Occipital lobe (tissue), 2 donors: Measurements from ENCODE around the gene GAREM2. TPM values are rescaled to one million over a fixed set of nuclear protein-coding genes. Genes with fewer than 3 reads are reported as not detected.

Experiments
- DNase-seq: peaks from one replicate; lab custom pipeline; 2025; lab: John Stamatoyannopoulos, UW
- total RNA-seq: library from RNA; depleted of rRNA; stranded (reverse); fragments of >200 nt; gene quantifications from one replicate; pipeline ENCODE4 v1.2.3, GENCODE V29; 2014

Gene GAREM2
- total RNA-seq, 1 donor from 2014 or later: 7.0 TPM

DNA sequence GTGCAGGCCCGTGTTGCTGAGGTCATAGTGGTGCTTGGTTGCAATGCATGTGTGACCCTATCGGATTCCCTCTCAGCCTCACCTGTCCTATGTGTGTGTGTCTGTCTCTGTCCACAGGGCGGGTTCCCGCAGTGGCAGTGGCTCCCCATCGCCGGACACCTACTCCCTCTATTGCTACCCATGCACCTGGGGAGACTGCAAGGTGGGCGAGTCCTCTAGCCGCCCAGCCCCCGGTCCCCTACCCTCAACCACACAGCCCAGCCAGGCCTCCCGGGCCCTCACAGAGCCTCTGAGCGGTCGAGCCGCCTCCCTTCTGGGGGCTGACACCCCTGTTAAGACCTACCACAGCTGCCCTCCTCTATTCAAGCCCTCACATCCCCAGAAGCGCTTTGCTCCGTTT lies 14.2 kb downstream of the GAREM2 start:
- DNase-seq: no peak

DNA sequence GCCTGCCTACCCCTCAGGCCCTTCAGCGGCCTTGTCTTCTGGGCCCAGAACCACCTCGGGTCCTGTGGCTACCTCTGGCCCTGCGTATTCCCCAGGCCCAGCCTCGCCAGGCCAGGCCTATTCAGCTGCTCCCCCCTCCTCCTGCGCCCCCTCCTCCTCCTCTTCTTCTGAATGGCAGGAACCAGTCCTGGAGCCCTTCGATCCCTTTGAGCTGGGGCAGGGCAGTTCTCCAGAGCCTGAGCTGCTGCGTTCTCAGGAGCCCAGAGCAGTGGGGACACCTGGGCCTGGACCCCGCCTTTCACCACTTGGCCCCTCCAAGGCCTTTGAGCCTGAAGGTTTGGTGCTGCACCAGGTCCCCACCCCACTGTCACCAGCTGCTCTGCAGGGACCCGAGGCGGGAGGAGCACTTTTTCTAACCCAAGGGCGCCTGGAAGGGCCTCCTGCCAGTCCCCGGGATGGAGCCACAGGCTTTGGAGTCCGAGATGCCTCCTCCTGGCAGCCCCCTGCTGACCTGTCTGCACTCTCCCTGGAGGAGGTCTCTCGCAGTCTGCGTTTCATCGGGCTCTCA lies 14.7 kb downstream of the GAREM2 start:
- DNase-seq: no peak

DNA sequence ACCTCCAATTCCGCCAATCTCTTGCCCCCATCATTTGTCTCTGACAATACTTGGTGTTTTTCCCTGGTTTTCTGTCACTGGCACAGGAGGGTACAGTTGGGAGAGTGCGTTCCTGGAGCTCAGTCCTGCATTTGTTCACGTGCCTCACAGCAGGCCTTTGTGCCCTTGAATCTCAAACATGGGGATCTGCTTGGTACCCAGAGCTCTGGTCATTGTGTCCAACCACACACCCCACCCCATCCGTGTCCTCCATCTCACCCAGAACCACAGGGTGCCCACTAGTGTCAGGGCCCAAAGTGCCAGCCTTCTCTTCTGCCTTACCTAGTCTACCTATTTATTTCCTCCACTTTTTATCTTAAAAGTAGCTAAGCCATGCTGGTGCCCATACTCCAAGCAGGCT lies 16.2 kb downstream of the GAREM2 start:
- DNase-seq: no peak

- DNase-seq: no peak
Measured at GRCh38 chr2:26189751-26190150, 16.9 kb downstream of the GAREM2 start.

DNA sequence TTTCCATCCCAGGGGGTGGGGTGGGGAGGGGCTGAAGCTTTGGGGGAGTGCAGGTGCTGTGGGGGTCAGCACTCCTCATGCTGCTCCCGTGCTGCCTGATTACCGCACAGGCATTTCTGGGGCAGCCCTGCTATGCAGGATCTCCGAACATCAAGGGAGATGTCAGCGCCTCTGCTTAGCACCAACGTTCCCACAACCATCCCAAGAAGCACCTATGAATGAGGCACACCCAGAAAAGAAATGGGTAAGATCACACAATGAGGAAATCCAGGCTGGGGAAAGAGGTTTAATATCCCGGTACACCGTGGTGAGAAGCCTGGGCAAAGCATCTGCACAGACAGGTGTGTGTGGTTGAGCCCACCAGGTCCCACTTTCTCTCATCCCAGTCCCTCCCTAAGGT lies 17.5 kb downstream of the GAREM2 start:
- no peak for DNase-seq

DNA sequence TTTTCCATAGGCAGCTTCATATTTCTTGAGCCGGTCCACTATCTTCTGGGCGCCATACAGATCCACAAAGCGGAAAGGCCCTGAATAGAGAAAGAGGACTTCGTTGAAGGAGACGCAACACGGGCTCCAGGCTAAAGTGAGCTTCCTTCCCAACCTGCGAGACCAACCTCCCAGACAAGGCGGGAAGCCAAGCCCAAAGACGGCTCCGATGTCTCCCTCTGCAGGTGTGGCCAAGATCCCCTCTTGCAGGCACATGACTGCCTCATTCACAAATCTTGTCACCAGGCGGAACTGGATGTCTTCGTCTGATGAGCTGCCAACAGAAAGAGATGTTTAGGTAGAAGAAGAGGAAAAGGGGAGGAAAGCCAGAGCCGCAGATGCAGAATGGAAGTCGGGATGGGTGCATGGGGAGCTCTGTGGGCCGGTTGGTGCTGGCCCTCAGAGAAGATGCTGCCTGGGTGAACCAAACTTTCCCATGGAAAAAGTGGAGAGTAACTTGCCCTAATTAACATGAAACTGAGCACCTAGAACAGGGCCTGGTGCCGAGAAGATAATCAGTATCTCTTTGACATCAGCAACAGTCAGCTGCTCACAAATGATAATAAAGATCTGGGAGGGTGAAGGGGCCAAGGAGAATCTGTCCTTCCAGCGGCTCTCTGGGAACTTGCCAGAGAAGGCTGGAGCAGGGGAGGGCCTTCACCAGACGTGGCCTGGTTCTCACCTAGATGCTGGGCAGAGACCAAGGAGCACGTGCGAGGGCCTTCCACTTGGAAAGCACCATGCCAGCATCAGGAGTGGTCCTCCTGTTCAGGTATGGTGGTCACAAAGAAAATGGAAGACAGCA lies 18.6 kb downstream of the GAREM2 start:
- DNase-seq: no peak

DNA sequence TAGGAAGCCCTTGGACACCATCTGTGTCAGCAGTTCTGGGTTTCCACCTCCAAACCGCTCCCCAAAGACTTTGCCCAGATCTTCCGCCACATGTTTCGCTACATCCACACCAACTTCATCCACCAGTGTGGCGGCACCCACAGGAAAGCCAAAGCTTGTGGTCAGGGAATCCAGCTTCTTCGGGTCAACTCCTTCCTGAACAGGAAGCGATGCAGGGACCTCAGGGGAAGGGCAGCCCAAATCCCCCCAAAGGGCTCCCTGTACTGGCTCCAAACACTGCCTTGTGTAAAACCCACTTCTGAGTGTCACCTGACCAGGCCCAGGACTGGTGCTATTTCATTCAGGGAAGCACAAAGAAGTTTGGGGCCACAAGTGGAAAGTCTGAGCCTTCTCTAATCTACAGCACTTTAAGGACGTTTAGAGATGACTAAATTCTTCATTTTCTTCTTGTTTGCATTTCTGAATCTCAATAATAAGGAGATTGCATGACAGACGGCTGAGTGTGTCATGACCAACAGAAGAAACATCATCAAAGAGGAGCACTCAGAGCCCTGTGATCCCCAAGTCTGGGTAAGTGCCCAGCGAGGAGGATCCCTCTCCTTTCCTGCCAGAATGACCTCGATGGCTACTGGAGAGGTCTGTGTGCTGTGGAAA lies 20.8 kb downstream of the GAREM2 start:
- no peak for DNase-seq

- no peak for DNase-seq
Measured at GRCh38 chr2:26195040-26195984, 22.4 kb downstream of the GAREM2 start.

GRCh38 chr2:26196683-26197418 lies 24.0 kb downstream of the GAREM2 start:
- DNase-seq: no peak

DNA sequence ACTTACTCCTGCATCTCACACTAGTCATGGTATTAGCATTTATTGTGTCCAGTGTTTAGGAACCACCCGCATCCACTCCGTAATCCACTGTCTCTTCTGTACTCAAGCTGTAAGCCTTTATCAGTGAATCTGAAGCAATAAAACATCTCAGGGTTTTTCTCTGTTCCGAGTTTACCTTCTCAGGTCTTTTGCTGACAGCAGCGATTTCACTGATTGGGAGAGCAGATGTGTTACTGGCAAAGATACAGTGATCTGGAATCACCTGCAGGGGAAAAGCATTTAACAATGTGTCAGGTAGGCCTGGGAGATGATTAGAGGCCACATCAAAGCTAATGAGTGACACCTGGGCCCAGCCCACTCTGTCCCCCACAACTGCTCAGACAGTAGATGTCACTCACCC lies 24.6 kb downstream of the GAREM2 start:
- DNase-seq: no peak

GRCh38 chr2:26202981-26203490 lies 30.1 kb downstream of the GAREM2 start:
- no peak for DNase-seq

DNA sequence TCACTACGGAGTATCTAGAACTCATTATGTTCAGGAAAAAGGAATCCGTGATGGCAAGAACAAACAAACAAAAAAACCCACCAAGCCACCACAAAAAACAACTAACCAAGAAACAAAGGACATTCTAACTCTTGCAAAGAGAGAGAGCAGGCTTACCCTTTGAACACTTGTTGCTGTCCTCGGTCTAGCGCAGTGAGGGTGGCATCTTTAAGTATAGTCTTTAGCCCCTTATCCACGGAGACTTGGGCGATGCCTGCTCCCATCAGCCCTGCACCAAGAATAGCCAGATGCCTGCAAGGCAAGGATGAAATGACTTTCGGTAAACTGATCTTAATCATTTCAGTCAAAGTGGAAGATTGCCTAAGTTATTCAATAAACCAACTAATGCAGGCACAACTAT lies 31.0 kb downstream of the GAREM2 start:
- DNase-seq: no peak

DNA sequence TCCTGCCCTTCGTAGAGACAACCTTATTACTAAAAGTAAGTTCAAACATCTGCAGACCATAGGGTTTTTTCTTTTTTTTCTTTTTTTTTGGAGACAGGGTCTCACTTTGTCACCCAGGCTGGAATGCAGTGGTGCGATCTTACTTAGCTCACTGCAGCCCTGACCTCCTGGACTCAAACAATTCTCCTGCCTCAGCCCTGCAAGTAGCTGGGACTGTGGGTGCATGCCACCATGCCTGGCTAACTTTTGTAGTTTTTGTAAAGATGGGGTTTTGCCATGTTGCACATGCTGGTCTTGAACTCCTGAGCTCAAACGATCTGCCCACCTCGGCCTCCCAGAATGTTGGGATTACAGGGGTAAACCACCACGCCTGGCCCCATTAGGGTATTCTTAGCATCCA lies 39.1 kb downstream of the GAREM2 start:
- DNase-seq: no peak

DNA sequence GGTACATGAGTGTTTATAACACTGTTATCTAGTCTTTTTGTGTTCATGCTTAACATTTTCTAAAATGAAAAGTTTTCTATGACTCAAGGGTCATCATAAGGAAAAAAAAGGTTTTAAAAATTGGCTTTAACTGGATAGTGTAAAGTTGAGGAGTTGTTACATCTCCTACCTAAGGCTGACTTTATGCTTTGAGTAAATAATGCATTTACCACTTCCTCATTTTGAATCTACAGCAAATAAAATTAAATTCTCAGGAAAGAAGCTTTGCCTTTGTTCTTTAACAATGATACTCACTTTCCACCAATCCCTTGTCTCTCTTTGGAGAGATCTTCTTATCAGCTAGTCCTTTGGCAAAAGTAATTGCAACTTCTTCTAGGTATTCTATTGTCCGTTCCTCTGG lies 41.9 kb downstream of the GAREM2 start:
- no peak for DNase-seq

GRCh38 chr2:26215833-26216232 lies 42.9 kb downstream of the GAREM2 start:
- DNase-seq: no peak

DNA sequence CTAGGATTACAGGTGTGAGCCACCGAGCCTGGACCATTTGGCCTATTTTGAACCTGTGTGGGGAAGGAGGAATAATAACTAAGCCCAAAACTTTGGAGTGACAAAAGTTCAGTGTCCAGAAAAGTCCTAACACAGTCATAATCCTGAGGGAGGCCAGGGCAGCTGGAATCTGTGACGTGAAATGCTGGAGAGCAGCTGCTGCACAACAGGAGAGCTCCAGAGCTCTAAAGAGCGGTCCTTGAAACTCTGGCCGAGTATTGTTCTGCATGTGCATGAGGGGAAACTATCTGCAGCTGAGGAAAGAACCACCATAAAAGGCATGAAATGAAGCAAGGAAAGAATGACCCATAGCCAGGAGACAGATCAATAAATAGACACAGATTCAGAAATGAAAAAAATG lies 43.7 kb downstream of the GAREM2 start:
- DNase-seq: no peak

GRCh38 chr2:26217720-26218119 lies 44.8 kb downstream of the GAREM2 start:
- DNase-seq: no peak

- DNase-seq: no peak
Measured at GRCh38 chr2:26223018-26223417, 50.1 kb downstream of the GAREM2 start.

DNA sequence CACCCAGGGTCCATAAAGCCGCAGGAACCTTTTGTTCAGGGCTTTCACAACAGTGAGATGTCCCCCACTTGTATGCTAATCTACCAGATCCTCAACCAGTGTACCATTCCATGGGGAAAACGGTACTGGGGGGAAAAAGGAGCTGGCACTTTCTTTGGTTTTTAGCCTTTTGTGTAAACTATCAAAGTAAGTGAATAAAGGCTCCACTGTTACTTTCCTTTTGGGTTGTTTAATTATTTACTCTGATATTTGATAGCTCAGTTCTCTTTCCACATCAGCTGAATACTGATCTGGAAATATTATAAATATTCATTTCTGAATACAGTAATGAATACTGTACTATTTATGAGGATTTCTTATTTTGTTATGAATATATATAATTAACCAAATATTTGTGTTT lies 51.2 kb downstream of the GAREM2 start:
- no peak for DNase-seq

GRCh38 chr2:26229595-26229994 lies 56.7 kb downstream of the GAREM2 start:
- DNase-seq: no peak

GRCh38 chr2:26230806-26231205 lies 57.9 kb downstream of the GAREM2 start:
- no peak for DNase-seq
